H9 (cell line): ENCODE measurements around the gene CCDC88C. TPM values are rescaled to one million over a fixed set of nuclear protein-coding genes. Genes with fewer than 3 reads are reported as not detected.

ENCODE experiments used
- DNase-seq: peaks from one replicate; pipeline ENCODE4 v3.0.0-alpha.2; 2017
- H2AFZ ChIP-seq: one replicate; pipeline ENCODE4 v1.6.1; 2013; ENCODE audit warnings: mild to moderate bottlenecking, low read length, control low read depth, moderate library complexity
- H2AK5ac ChIP-seq: 2 replicates; pipeline ENCODE4 v1.6.1; 2013; ENCODE audit warnings: low read length, control low read depth, mixed read lengths; ENCODE audit not compliant: insufficient read length
- H2BK120ac ChIP-seq: one replicate; pipeline ENCODE4 v1.6.1; 2013; ENCODE audit warnings: low read depth, mild to moderate bottlenecking, low read length, control low read depth, inconsistent platforms; ENCODE audit not compliant: poor library complexity, severe bottlenecking
- H2BK12ac ChIP-seq: 2 replicates; pipeline ENCODE4 v1.6.1; 2013; ENCODE audit warnings: low read length, control low read depth, mixed read lengths, low read depth; ENCODE audit not compliant: insufficient read length
- H2BK15ac ChIP-seq: 2 replicates; pipeline ENCODE4 v1.6.1; 2013; ENCODE audit warnings: low read depth, low read length, control low read depth
- H2BK20ac ChIP-seq: one replicate; pipeline ENCODE4 v1.6.1; 2013; ENCODE audit warnings: low read depth, mild to moderate bottlenecking, low read length, control low read depth, inconsistent platforms; ENCODE audit not compliant: poor library complexity, severe bottlenecking
- H2BK5ac ChIP-seq: 2 replicates; pipeline ENCODE4 v1.6.1; 2013; ENCODE audit warnings: low read length, control low read depth, mixed read lengths; ENCODE audit not compliant: insufficient read length
- H3K14ac ChIP-seq: 2 replicates; pipeline ENCODE4 v1.6.1; 2013; ENCODE audit warnings: low read length, control low read depth; ENCODE audit not compliant: insufficient read depth
- H3K18ac ChIP-seq: 2 replicates; pipeline ENCODE4 v1.6.1; 2013; ENCODE audit warnings: low read depth, mild to moderate bottlenecking, mixed read lengths, low read length, control low read depth; ENCODE audit not compliant: insufficient read length
- H3K23ac ChIP-seq: 2 replicates; pipeline ENCODE4 v1.6.1; 2013; ENCODE audit warnings: low read length, control low read depth, mixed read lengths, low read depth; ENCODE audit not compliant: insufficient read length
- H3K23me2 ChIP-seq: 2 replicates; pipeline ENCODE4 v1.6.1; 2013; ENCODE audit warnings: low read depth, mild to moderate bottlenecking, mixed read lengths, low read length, control low read depth; ENCODE audit not compliant: insufficient read length, poor library complexity, severe bottlenecking
- H3K27ac ChIP-seq: 2 replicates; pipeline ENCODE4 v1.5.1; 2013; ENCODE audit warnings: low read length, control low read depth, mixed read lengths, low read depth; ENCODE audit not compliant: insufficient read length
- H3K27me3 ChIP-seq: 2 replicates; pipeline ENCODE4 v1.6.1; 2013; ENCODE audit warnings: low read length, control low read depth, inconsistent platforms; ENCODE audit not compliant: insufficient read depth
- H3K4ac ChIP-seq: 2 replicates; pipeline ENCODE4 v1.6.1; 2013; ENCODE audit warnings: low read depth, mild to moderate bottlenecking, control low read depth, inconsistent platforms, low read length, moderate library complexity
- H3K4me1 ChIP-seq: 2 replicates; pipeline ENCODE4 v1.6.1; 2013; ENCODE audit warnings: low read length, control low read depth, inconsistent platforms; ENCODE audit not compliant: insufficient read depth
- H3K4me2 ChIP-seq: 2 replicates; pipeline ENCODE4 v1.6.1; 2013; ENCODE audit warnings: low read length, control low read depth, mixed read lengths; ENCODE audit not compliant: insufficient read length, insufficient read depth
- H3K56ac ChIP-seq: 2 replicates; pipeline ENCODE4 v1.6.1; 2013; ENCODE audit warnings: low read depth, mild to moderate bottlenecking, mixed read lengths, low read length, control low read depth; ENCODE audit not compliant: insufficient read length
- H3K79me1 ChIP-seq: 2 replicates; pipeline ENCODE4 v1.6.1; 2013; ENCODE audit warnings: low read depth, mild to moderate bottlenecking, moderate library complexity, low read length, control low read depth, inconsistent platforms; ENCODE audit not compliant: insufficient read depth, poor library complexity, severe bottlenecking
- H3K79me2 ChIP-seq: 2 replicates; pipeline ENCODE4 v1.6.1; 2013; ENCODE audit warnings: low read length, control low read depth, inconsistent platforms; ENCODE audit not compliant: insufficient read depth
- H3K9ac ChIP-seq: 2 replicates; pipeline ENCODE4 v1.6.1; 2013; ENCODE audit warnings: low read length, control low read depth, mixed read lengths; ENCODE audit not compliant: insufficient read length; ENCODE audit errors: extremely low read depth
- H3K9me3 ChIP-seq: one replicate; pipeline ENCODE4 v1.6.1; 2013; ENCODE audit warnings: low read depth, low read length, inconsistent platforms; ENCODE audit not compliant: control insufficient read depth
- H3T11ph ChIP-seq: one replicate; pipeline ENCODE4 v1.6.1; 2013; ENCODE audit warnings: mild to moderate bottlenecking, low read length, control low read depth, inconsistent platforms
- H4K20me1 ChIP-seq: one replicate; pipeline ENCODE4 v1.6.1; 2013; ENCODE audit not compliant: control insufficient read depth, insufficient read length, insufficient read depth
- H4K5ac ChIP-seq: 2 replicates; pipeline ENCODE4 v1.6.1; 2013; ENCODE audit warnings: low read depth, mild to moderate bottlenecking, mixed read lengths, low read length, control low read depth; ENCODE audit not compliant: insufficient read length
- H4K8ac ChIP-seq: replicated peaks from 2 replicates; pipeline ENCODE4 v1.6.1; 2013; ENCODE audit warnings: low read length, control low read depth, mixed read lengths, low read depth; ENCODE audit not compliant: insufficient read length
- H4K91ac ChIP-seq: 2 replicates; pipeline ENCODE4 v1.6.1; 2013; ENCODE audit warnings: low read depth, mild to moderate bottlenecking, moderate library complexity, mixed read lengths, low read length, control low read depth; ENCODE audit not compliant: insufficient read length
- H3K27ac Mint-ChIP-seq, 3 experiments: 2 replicates in 2 of 3; 3 replicates in 1 of 3; pipeline ENCODE4 v1.8.0; 2020 to 2021; ENCODE audit warnings: mixed read lengths in 3 of 3, mild to moderate bottlenecking in 1 of 3, moderate library complexity in 1 of 3
- H3K27me3 Mint-ChIP-seq: 2 replicates; pipeline ENCODE4 v1.8.0; 2021; ENCODE audit warnings: low read depth, mild to moderate bottlenecking, moderate library complexity, mixed read lengths
- H3K36me3 Mint-ChIP-seq, 3 experiments: 2 replicates in 2 of 3; 3 replicates in 1 of 3; pipeline ENCODE4 v1.8.0; 2020 to 2021; ENCODE audit warnings: low read depth in 3 of 3, mixed read lengths in 3 of 3; ENCODE audit not compliant: insufficient read depth in 1 of 3
- H3K4me1 Mint-ChIP-seq, 2 experiments: 2 replicates each; pipeline ENCODE4 v1.8.0; 2020; ENCODE audit warnings: mixed read lengths in 2 of 2
- H3K4me3 Mint-ChIP-seq, 2 experiments: 2 replicates in 1 of 2; 3 replicates in 1 of 2; pipeline ENCODE4 v1.8.0; 2020 to 2021; ENCODE audit warnings: mild to moderate bottlenecking in 2 of 2, mixed read lengths in 2 of 2, moderate library complexity in 1 of 2
- H3K9me3 Mint-ChIP-seq, 2 experiments: 2 replicates in 1 of 2; 3 replicates in 1 of 2; pipeline ENCODE4 v1.8.0; 2020; ENCODE audit warnings: mild to moderate bottlenecking in 2 of 2, mixed read lengths in 2 of 2, moderate library complexity in 1 of 2
- WGBS: extraction: QIAGEN DNeasy Blood & Tissue Kit; methylation state at CpG from one replicate; pipeline ENCODE4 v1.1.7; 2013; ENCODE audit warnings: missing lambda C conversion rate, low lambda C conversion rate, mixed read lengths; ENCODE audit not compliant: insufficient read length; ENCODE audit errors: extremely low coverage; 5-methylcytosine and 5-hydroxymethylcytosine counted together
- total RNA-seq: library from RNA; stranded (reverse); gene quantifications from 2 replicates; pipeline ENCODE4 v1.2.1, GENCODE V29; 2021
- TF ChIP-seq, protein P1 (sequence below): fragments of 200-600 bp; sonication (generic); conservative IDR thresholded peaks from 3 replicates; pipeline ENCODE4 v1.8.0; 2021; ENCODE audit warnings: antibody characterized with exemption, mild to moderate bottlenecking

The CCDC88C gene
- total RNA-seq, 1 experiment from 2014 or later: 52.4 TPM

DNA sequence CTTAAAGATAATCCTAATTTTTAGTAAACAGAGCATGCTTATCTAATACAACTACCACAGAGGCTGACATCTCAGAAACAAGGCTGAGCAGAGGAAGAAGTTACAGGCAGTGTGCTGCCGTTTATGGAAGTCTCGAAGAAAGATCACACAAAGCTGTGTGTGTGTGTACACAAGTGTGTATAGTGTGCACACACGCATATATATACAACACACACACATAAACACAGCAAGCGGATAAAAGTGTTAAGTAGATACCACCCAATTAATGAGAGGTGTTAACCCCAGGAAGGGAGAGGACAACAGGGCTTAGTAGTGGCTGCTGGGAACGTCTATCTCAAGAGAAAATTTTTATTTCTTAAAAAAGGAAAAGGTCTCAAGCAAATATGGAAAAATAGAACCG lies 15.3 kb downstream of the CCDC88C start:
- Histone ChIP-seq H4K8ac (no peak overlapping the region), H3K18ac (no peak overlapping the region), H3K4ac (no peak overlapping the region), H3K27me3 (no peaks in the 10 kb centered on the region), H2BK5ac (no peak overlapping the region), H3K27ac (no peak overlapping the region), H2AK5ac (no peak overlapping the region), H2BK20ac (no peak overlapping the region), H3K23ac (no peak overlapping the region), H3K4me1 (peaks cover 7% of the 10 kb centered on the region; the same call in 1 of the 2 replicates), H3T11ph (no peak overlapping the region), H2BK12ac (no peak overlapping the region), H4K91ac (no peak overlapping the region), H3K9ac (no peak overlapping the region), H3K79me1 (peaks cover 2% of the 10 kb centered on the region), H3K79me2 (peaks cover 13% of the 10 kb centered on the region; the same call in 1 of the 2 replicates), H4K20me1 (no peaks in the 10 kb centered on the region), H3K23me2 (peaks cover 3% of the 10 kb centered on the region), H2BK15ac (no peak overlapping the region), H4K5ac (no peak overlapping the region), H2BK120ac (no peak overlapping the region), H3K4me2 (no peak overlapping the region), H2AFZ (no peak overlapping the region), H3K56ac (no peak overlapping the region), H3K9me3 (no peaks in the 10 kb centered on the region), H3K14ac (no peak overlapping the region)
- TF ChIP-seq, protein P1, sequence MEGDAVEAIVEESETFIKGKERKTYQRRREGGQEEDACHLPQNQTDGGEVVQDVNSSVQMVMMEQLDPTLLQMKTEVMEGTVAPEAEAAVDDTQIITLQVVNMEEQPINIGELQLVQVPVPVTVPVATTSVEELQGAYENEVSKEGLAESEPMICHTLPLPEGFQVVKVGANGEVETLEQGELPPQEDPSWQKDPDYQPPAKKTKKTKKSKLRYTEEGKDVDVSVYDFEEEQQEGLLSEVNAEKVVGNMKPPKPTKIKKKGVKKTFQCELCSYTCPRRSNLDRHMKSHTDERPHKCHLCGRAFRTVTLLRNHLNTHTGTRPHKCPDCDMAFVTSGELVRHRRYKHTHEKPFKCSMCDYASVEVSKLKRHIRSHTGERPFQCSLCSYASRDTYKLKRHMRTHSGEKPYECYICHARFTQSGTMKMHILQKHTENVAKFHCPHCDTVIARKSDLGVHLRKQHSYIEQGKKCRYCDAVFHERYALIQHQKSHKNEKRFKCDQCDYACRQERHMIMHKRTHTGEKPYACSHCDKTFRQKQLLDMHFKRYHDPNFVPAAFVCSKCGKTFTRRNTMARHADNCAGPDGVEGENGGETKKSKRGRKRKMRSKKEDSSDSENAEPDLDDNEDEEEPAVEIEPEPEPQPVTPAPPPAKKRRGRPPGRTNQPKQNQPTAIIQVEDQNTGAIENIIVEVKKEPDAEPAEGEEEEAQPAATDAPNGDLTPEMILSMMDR: no peak
- Mint-ChIP-seq H3K27ac (no peak overlapping the region; a peak in 1 of 7 replicates), H3K9me3 (no peaks in the 10 kb centered on the region), H3K36me3 (peaks cover 10 to 22% (median 14%) of the 10 kb centered on the region in 3 experiments), H3K4me3 (no peak overlapping the region), H3K27me3 (no peaks in the 10 kb centered on the region), H3K4me1 (peaks cover 45 to 46% of the 10 kb centered on the region in 2 experiments)
- no CpG with 5 or more reads among the region's 6 CpGs for WGBS
- DNase-seq: no peak
